Measurements from ENCODE around the gene FLT3.

GRCh38 chr13:28044608-28045007 is 55.8 kb downstream of the FLT3 start:
- TF ChIP-seq CTCF (IDR thresholded peaks at IDR 0.05) (no peak), POLR2AphosphoS5 (IDR thresholded peaks at IDR 0.05) (no peak)
